Fibroblast of skin of left biceps (primary cell): ENCODE data around the gene IFT80.
A peak's percentile ranks its signal among the peaks of the same experiment; 100 is the strongest.
"Not testable (repeated sequence)": the region's sequence is repeated elsewhere in the genome, so short reads cannot be mapped to it uniquely, and the experiment has no call there.

ENCODE experiments used
- DNase-seq, 2 experiments: peaks; one replicate each; pipeline ENCODE4 v3.0.0-alpha.2; 2013; ENCODE audit warnings: low read depth in 2 of 2

IFT80 gene

GRCh38 chr3:160365869-160366522 is 33.0 kb downstream of the IFT80 start:
- no peak for DNase-seq

- DNase-seq = not testable (repeated sequence)
Measured at GRCh38 chr3:160362896-160363295, 36.1 kb downstream of the IFT80 start.

GRCh38 chr3:160355826-160356225 is 43.2 kb downstream of the IFT80 start:
- no peak for DNase-seq

- no peak for DNase-seq
Measured at GRCh38 chr3:160346511-160346910, 52.5 kb downstream of the IFT80 start.

- DNase-seq = no peak
Measured at GRCh38 chr3:160343132-160343531, 55.9 kb downstream of the IFT80 start.

GRCh38 chr3:160340351-160340750 is 58.7 kb downstream of the IFT80 start:
- no peak for DNase-seq

- peak; percentile 77 to 82 for DNase-seq
Measured at GRCh38 chr3:160331127-160331937, 67.7 kb downstream of the IFT80 start.

- DNase-seq = no peak
Measured at GRCh38 chr3:160330690-160331089, 68.3 kb downstream of the IFT80 start.

GRCh38 chr3:160330109-160330508 is 68.9 kb downstream of the IFT80 start:
- DNase-seq = no peak

- not testable (repeated sequence) for DNase-seq
Measured at GRCh38 chr3:160326286-160326685, 72.7 kb downstream of the IFT80 start.

- not testable (repeated sequence) for DNase-seq
Measured at GRCh38 chr3:160321821-160322220, 77.2 kb downstream of the IFT80 start.

GRCh38 chr3:160319322-160319721 is 79.7 kb downstream of the IFT80 start:
- DNase-seq = no peak

GRCh38 chr3:160314995-160315394 is 84.0 kb downstream of the IFT80 start:
- no peak for DNase-seq

- no peak for DNase-seq
Measured at GRCh38 chr3:160312014-160312624, 86.9 kb downstream of the IFT80 start.

GRCh38 chr3:160302806-160303205 is 96.2 kb downstream of the IFT80 start:
- DNase-seq = no peak

- DNase-seq = no peak
Measured at GRCh38 chr3:160296591-160296990, 102.4 kb downstream of the IFT80 start.

GRCh38 chr3:160291909-160292299 is 107.1 kb downstream of the IFT80 start:
- DNase-seq = no peak

- DNase-seq = no peak
Measured at GRCh38 chr3:160291290-160291908, 107.6 kb downstream of the IFT80 start.

GRCh38 chr3:160287666-160288065 is 111.4 kb downstream of the IFT80 start:
- DNase-seq = no peak

GRCh38 chr3:160286231-160286630 is 112.8 kb downstream of the IFT80 start:
- no peak for DNase-seq

GRCh38 chr3:160280836-160281235 is 118.2 kb downstream of the IFT80 start:
- DNase-seq = no peak

GRCh38 chr3:160279657-160280056 is 119.4 kb downstream of the IFT80 start:
- no peak for DNase-seq
